ENCODE results near the gene CD207. TPM values are rescaled to one million over a fixed set of nuclear protein-coding genes. Genes with fewer than 3 reads are reported as not detected.

The CD207 gene
- total RNA-seq, 2 experiments from 2014 or later, result not detected

DNA sequence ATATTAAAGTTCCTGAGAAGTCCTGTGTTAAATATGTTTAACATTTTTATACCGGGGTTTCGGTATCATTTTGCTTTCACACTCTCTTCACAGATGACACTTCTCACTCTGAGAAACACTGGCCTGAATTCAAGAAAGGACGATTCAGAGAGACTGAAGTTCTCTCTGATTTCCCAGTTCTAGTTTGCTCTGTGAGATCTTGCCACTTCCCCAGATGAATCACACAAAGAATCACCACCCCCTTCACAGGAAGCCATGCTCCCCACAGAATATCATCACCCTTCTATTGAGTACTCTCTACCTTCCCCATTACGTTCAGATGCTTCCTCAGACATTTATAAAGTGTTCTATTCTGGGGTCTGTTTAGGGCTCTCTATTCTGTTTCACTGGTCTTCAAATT, 16.1 kb upstream of the CD207 start:
- Mint-ChIP-seq H3K36me3 (no peaks in the 10 kb centered on the region), H3K4me3 (peak overlapping the region; percentile 1), H3K27me3 (peaks cover 2% of the 10 kb centered on the region), H3K9me3 (peaks cover 3% of the 10 kb centered on the region), H3K27ac (peak overlapping the region; percentile 60), H3K4me1 (ENCODE audit: low read depth) (peaks cover 21% of the 10 kb centered on the region)
- DNase-seq, result peak; percentile 57
- CTCF ChIA-PET, result interaction anchor here (1.1 to 2.8 kb wide), 6 partner anchors 10 to 204 kb away, joined by 3 to 12 read pairs (median 4); no protein-coding TSS in a partner anchor
- POLR2A ChIA-PET, result no interaction called here
- intact Hi-C loops (cut with micrococcal nuclease), result loop anchor here (1.0 to 10.0 kb wide), 3 partner anchors 25 to 197 kb away; no protein-coding TSS in a partner anchor

DNA sequence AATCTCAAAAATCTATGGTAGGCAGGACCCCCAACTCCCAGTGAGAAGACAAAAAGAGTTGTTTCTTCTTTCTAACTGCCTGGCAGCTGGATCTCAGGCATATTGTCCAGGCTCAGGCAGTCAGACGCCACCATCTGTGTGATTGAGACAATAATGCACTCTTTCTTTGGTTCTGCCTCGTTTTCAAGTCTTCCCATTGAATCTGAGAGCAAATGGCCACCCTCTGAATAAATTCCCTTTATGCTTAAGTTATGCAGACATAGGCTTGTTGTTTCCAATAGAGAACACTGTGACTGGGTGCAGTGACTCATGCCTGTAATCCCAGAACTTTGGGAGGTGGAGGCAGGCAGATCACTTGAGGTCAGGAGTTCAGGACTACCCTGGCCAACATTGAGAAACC, 15.3 kb upstream of the CD207 start:
- H3K9me3 Mint-ChIP-seq, result peaks cover 4% of the 10 kb centered on the region
- no peaks in the 10 kb centered on the region for H3K36me3 Mint-ChIP-seq
- no peak overlapping the region for H3K4me3 Mint-ChIP-seq
- ChIA-PET POLR2A (no interaction called here), CTCF (interaction anchor here (0.6 to 2.8 kb wide), 2 partner anchors 20 to 102 kb away, joined by 3 to 12 read pairs; no protein-coding TSS in a partner anchor)
- no peak overlapping the region for H3K27ac Mint-ChIP-seq
- H3K27me3 Mint-ChIP-seq, result no peaks in the 10 kb centered on the region
- intact Hi-C loops (cut with micrococcal nuclease), result loop anchor here (1.0 to 10.0 kb wide), 3 partner anchors 25 to 196 kb away; no protein-coding TSS in a partner anchor
- H3K4me1 Mint-ChIP-seq (ENCODE audit: low read depth), result peaks cover 21% of the 10 kb centered on the region
- DNase-seq, result no peak

DNA sequence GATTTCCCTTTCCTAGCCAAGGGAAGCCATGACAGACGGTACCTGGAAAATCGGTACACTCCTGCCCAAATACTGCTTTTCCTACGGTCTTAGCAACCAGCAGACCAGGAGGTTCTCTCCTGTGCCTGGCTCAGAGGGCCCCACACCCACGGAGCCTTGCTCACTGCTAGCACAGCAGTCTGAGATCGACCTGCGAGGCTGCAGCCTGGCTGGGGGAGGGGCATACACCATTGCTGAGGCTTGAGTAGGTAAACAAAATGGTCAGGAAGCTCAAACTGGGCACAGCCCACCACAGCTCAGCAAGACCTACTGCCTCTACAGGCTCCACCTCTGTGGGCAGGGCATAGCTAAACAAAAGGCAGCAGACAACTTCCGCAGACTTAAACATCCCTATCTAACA, 6.8 kb upstream of the CD207 start:
- Mint-ChIP-seq H3K27ac (no peak overlapping the region), H3K9me3 (peaks cover 2% of the 10 kb centered on the region), H3K4me1 (ENCODE audit: low read depth) (no peaks in the 10 kb centered on the region), H3K27me3 (peaks cover 6% of the 10 kb centered on the region), H3K4me3 (no peak overlapping the region), H3K36me3 (no peaks in the 10 kb centered on the region)
- DNase-seq, result no peak
- intact Hi-C loops (cut with micrococcal nuclease), result no loop called here
- CTCF ChIA-PET, result interaction anchor here (0.6 to 0.8 kb wide), 2 partner anchors 55 to 345 kb away, joined by 3 read pairs; no protein-coding TSS in a partner anchor
- POLR2A ChIA-PET, result no interaction called here

DNA sequence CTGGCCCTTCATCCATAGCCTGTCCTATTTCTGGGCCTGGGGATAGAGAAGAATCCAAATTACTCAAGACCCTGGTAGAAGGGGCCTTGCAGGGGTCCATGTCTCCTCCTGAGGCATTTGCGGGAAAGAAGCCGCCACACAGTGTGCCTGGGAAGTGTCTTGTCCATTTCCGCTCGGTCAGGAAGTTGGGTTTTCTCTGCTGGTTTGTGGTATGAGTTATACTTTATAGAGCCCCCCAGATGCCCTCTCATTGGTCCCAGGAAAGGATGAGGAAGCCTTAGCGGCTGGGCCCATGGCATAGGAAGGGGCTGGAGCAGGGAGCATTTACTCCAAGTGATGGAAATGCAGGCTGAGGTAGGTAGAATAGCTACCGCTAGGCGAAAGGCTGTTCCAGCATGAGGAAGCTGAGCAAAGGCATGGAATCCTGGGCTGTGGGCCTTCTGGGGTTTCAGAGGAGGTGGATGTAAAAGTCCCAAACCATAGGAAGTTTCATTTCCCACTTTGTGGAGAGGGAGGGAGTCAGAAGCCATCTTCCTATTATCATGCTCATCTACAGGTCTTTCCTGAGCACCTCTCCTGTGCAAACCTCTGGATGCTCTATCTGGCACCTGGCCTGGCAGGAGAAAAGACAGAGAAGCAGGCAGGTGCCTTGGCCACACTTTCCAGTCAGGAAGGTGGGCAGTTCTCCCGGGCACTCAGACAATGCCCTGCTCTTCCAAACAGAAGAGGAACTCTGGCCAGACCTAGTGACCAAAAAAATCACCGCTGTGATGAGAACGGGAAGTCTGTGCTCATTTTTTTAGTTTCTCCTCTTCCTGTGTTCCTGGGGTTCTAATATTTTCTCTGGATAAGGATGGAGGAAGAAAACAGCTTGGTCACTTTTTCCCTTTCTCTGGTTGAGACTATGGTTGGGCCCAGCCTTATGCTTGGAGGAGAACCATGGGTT, 2.6 kb upstream of the CD207 start:
- Mint-ChIP-seq H3K4me1 (ENCODE audit: low read depth) (no peaks in the 10 kb centered on the region), H3K27ac (no peak overlapping the region), H3K4me3 (no peak overlapping the region), H3K9me3 (no peaks in the 10 kb centered on the region), H3K36me3 (no peaks in the 10 kb centered on the region), H3K27me3 (peaks cover 7% of the 10 kb centered on the region)
- no peak for DNase-seq
- intact Hi-C loops (cut with micrococcal nuclease), result no loop called here
- ChIA-PET CTCF (no interaction called here), POLR2A (no interaction called here)

DNA sequence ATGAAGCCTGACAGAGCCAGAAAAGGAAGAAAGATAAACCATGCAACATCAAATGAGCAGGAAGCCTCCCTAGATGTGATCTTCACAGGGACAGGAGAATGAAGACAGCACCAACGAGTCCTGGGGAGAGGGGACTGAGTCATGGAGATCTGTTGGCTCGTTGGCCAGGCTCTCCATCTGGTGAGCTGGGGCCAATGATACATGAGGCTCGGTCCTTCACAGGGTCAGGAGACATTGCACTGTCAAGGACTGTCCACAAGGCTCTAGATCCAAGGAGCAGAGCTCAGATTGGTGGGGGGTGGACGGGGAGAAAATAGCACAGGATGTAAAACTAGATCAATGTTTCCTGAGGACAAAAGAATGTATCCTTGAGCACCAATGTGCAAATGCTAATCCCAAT, 735 bp downstream of the CD207 start:
- ChIA-PET CTCF (interaction anchor here (0.7 kb wide), 1 partner anchor 82 kb away, joined by 3 read pairs; no protein-coding TSS in a partner anchor), POLR2A (no interaction called here)
- H3K27me3 Mint-ChIP-seq, result peaks cover 5% of the 10 kb centered on the region
- no peaks in the 10 kb centered on the region for H3K36me3 Mint-ChIP-seq
- H3K4me1 Mint-ChIP-seq (ENCODE audit: low read depth), result no peaks in the 10 kb centered on the region
- H3K9me3 Mint-ChIP-seq, result no peaks in the 10 kb centered on the region
- no peak overlapping the region for H3K4me3 Mint-ChIP-seq
- DNase-seq, result no peak
- intact Hi-C loops (cut with micrococcal nuclease), result no loop called here
- H3K27ac Mint-ChIP-seq, result no peak overlapping the region

DNA sequence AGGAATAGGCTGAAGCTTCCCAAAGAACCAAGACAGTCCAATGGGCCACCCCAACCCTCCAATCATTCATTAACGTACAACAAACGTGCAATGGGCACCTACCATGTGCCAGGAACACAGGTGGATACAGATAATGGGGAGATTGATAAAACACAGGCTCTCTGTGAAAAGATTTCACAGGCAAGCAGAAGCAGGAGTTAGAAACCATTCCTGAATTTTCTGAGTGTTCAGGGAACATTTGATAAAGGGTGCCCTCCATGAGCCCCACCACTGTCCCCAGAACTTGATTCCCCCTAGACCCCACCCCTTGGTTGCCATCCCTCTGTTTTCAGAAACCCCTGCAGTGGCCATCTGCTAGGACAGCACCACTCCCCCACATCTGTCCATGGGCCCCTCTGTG, 1.5 kb downstream of the CD207 start:
- POLR2A ChIA-PET, result no interaction called here
- DNase-seq, result no peak
- H3K9me3 Mint-ChIP-seq, result no peaks in the 10 kb centered on the region
- peaks cover 7% of the 10 kb centered on the region for H3K27me3 Mint-ChIP-seq
- intact Hi-C loops (cut with micrococcal nuclease), result no loop called here
- CTCF ChIA-PET, result no interaction called here
- no peaks in the 10 kb centered on the region for H3K36me3 Mint-ChIP-seq
- H3K4me1 Mint-ChIP-seq (ENCODE audit: low read depth), result no peaks in the 10 kb centered on the region
- no peak overlapping the region for H3K27ac Mint-ChIP-seq
- H3K4me3 Mint-ChIP-seq, result no peak overlapping the region

DNA sequence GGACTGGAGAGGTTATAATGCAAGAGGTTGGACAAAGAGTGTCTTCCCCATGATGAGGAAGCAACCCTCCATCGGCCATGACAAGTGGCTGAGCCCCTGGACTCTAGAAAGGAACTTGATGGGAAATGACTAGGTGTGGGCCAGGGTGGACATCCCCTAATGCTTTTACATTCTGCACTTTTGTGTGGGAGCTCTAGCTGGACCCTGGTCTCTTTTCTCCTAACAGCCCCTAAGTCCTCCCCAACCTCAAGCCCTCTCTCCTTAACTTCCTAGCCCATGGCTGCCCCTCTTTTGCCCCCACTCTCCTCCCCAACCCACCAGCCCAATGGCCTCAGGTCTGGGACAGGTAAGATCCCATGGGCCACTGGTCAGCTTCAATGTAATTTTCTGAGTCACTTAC, 2.4 kb downstream of the CD207 start:
- no peaks in the 10 kb centered on the region for H3K9me3 Mint-ChIP-seq
- no peak for DNase-seq
- H3K4me3 Mint-ChIP-seq, result no peak overlapping the region
- no peaks in the 10 kb centered on the region for H3K36me3 Mint-ChIP-seq
- no peaks in the 10 kb centered on the region for H3K4me1 Mint-ChIP-seq (ENCODE audit: low read depth)
- H3K27ac Mint-ChIP-seq, result no peak overlapping the region
- intact Hi-C loops (cut with micrococcal nuclease), result no loop called here
- ChIA-PET POLR2A (no interaction called here), CTCF (no interaction called here)
- peaks cover 7% of the 10 kb centered on the region for H3K27me3 Mint-ChIP-seq

DNA sequence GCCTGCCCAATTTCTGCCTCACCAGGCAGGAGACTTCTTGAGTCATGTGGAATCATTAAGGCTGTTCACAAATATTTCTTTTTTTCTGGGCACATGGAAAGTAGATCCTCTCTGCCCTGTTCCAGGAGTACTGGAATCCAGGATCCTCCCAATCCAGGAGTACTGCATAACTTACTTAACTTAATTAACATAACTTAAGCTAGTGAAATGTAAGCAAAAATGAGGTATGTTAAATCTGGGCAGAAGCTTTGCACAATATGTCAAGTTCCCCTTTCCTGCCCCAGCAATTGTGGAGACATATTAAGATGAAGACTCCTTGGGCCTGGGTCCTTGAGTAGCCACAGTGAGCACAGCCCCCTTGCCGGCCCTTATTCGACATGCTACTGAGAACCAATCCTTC, 3.2 kb downstream of the CD207 start:
- Mint-ChIP-seq H3K36me3 (no peaks in the 10 kb centered on the region), H3K27me3 (peaks cover 7% of the 10 kb centered on the region), H3K9me3 (no peaks in the 10 kb centered on the region), H3K4me1 (ENCODE audit: low read depth) (no peaks in the 10 kb centered on the region), H3K27ac (no peak overlapping the region), H3K4me3 (no peak overlapping the region)
- CTCF ChIA-PET, result interaction anchor here (1.7 kb wide), 1 partner anchor 39 kb away, joined by 5 read pairs; no protein-coding TSS in a partner anchor
- POLR2A ChIA-PET, result no interaction called here
- DNase-seq, result no peak
- intact Hi-C loops (cut with micrococcal nuclease), result no loop called here

DNA sequence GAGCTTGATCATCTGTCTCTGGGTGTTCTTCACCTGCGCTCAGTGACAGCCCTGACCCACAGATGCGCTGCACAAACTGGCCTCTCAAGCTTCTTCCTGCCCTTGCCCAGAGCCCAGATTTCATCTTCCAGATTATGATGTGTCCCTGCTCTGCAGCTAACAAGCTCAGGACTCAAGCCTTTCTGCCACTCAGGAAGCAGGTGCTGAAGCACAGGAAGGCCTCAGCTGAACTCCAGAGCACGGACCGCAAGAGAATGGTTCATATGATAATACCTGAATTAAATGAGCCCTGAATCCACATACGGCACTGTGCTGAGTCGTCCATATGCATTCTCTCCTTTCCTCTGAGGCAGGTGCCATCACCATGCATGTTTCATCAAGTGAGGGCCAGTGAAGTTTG, 3.8 kb downstream of the CD207 start:
- CTCF ChIA-PET, result interaction anchor here (0.6 to 1.7 kb wide), 2 partner anchors 39 to 116 kb away, joined by 3 to 5 read pairs; no protein-coding TSS in a partner anchor
- Mint-ChIP-seq H3K4me3 (no peak overlapping the region), H3K27me3 (peaks cover 6% of the 10 kb centered on the region), H3K9me3 (no peaks in the 10 kb centered on the region), H3K27ac (no peak overlapping the region), H3K4me1 (ENCODE audit: low read depth) (peaks cover 4% of the 10 kb centered on the region), H3K36me3 (no peaks in the 10 kb centered on the region)
- POLR2A ChIA-PET, result no interaction called here
- intact Hi-C loops (cut with micrococcal nuclease), result no loop called here
- DNase-seq, result no peak

DNA sequence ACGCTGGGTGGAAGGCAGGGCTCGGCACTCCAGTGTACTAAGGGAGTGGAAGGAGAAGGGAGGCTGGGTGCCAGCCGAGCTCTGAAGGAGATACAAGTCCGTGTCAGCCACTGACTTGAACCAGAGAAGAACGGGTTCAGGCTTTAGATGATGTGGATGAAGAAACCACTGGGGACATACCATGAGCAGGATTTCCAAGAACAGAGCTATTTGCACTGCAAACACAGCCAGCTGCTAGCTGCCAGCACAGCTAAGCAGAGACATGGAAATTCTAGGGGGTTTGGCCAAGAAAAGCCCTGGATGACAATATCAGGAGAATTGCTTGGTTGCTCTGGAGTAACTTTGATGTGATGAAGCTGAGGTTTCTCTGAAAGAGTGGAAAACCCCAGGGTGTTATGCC, 5.2 kb downstream of the CD207 start:
- no peak for DNase-seq
- CTCF ChIA-PET, result no interaction called here
- H3K4me3 Mint-ChIP-seq, result no peak overlapping the region
- intact Hi-C loops (cut with micrococcal nuclease), result no loop called here
- no peaks in the 10 kb centered on the region for H3K9me3 Mint-ChIP-seq
- peaks cover 5% of the 10 kb centered on the region for H3K27me3 Mint-ChIP-seq
- no peak overlapping the region for H3K27ac Mint-ChIP-seq
- POLR2A ChIA-PET, result no interaction called here
- H3K36me3 Mint-ChIP-seq, result no peaks in the 10 kb centered on the region
- peaks cover 6% of the 10 kb centered on the region for H3K4me1 Mint-ChIP-seq (ENCODE audit: low read depth)

DNA sequence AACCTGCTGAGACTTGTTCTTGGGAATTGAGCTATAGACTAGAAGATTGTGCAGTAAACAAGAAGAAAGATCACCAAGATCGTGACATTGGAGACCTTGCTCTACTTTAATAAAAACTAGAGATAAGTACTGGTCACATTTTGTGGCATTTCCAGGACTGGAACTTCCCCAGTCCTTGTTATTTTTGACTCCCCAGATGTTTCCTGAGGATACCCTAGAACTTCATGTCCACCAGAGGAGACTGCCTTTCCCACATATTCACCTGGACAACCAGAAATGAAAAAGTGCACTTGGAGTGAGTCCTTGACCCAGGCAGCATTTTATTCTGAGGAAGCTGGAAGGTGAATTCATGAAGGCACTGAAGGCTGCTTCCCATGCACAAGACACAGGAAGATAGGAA, 5.7 kb downstream of the CD207 start:
- no peak overlapping the region for H3K27ac Mint-ChIP-seq
- no peak for DNase-seq
- intact Hi-C loops (cut with micrococcal nuclease), result no loop called here
- H3K9me3 Mint-ChIP-seq, result no peaks in the 10 kb centered on the region
- ChIA-PET POLR2A (no interaction called here), CTCF (no interaction called here)
- no peak overlapping the region for H3K4me3 Mint-ChIP-seq
- peaks cover 6% of the 10 kb centered on the region for H3K4me1 Mint-ChIP-seq (ENCODE audit: low read depth)
- H3K36me3 Mint-ChIP-seq, result no peaks in the 10 kb centered on the region
- H3K27me3 Mint-ChIP-seq, result peaks cover 5% of the 10 kb centered on the region

DNA sequence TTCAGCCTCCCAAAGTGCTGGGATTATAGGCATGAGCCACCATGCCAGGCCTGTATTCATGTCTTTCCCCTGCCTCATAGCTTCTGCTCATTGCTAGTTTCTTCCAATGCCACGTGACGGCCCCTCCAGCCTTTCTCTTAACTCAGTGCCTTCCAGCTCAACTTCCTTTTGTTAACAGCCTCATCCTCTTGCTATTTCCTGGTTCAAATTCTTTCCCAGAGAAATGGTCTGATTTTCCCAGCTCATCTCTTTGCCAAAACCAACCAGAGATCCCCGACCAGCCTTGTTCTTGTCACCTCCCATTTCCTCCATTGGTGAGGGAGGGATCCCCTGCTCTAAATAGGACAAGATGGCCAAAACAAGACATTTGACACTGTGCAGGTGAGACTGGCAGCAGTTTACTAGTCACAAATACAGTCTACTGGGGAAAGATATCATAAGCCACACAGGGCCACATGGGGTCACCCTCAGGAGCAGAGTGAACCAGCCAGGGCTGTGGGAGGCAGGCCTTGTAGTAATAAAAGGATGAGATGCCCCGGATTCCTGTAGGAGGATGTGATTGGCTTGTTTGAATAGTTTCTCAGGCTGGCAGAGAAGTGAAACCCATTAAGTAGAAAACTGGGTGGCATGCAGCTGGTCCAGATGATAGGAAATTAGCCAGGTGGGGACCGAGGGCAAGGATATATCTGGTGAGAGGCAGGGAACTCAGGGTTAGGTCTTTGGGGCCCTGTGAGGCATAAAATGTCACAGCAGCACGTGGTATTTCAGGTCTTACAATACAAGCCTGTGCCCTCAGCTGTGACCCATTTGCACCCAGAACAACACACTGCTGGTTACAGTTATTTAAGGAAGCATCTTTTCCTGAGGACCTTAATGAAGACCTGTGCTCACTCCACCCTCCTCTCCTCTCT, 6.4 kb downstream of the CD207 start:
- DNase-seq, result no peak
- no peaks in the 10 kb centered on the region for H3K9me3 Mint-ChIP-seq
- H3K4me3 Mint-ChIP-seq, result no peak overlapping the region
- H3K27ac Mint-ChIP-seq, result no peak overlapping the region
- H3K27me3 Mint-ChIP-seq, result peaks cover 5% of the 10 kb centered on the region
- ChIA-PET POLR2A (no interaction called here), CTCF (interaction anchor here (1.1 to 1.6 kb wide), 2 partner anchors 39 to 41 kb away, joined by 3 read pairs; partner anchors contain the start of gene FIGLA)
- peaks cover 6% of the 10 kb centered on the region for H3K4me1 Mint-ChIP-seq (ENCODE audit: low read depth)
- no peaks in the 10 kb centered on the region for H3K36me3 Mint-ChIP-seq
- intact Hi-C loops (cut with micrococcal nuclease), result no loop called here

Measured in activated CD4-positive, alpha-beta memory T cell treated with anti-CD3 and anti-CD28 coated beads for 36 hours (primary cell).